Activated T-cell treated with anti-CD3 and anti-CD28 coated beads for 4 hours (primary cell): ENCODE results near the gene ENTR1.

Experiments
- DNase-seq: peaks from one replicate; pipeline ENCODE4 v3.0.0-alpha.2; 2020

ENTR1 gene

GRCh38 chr9:136410500-136411287, at the start of gene ENTR1, which contains the start of gene PMPCA:
Gene ENTR1, minus strand, starts transcription at chr9:136410614. Its CDS starts 217 bp downstream, at chr9:136410397.
Gene PMPCA, plus strand, starts transcription at chr9:136410658. Its CDS starts 11 bp downstream, at chr9:136410669.
- DNase-seq = peak; percentile 99

GRCh38 chr9:136459425-136459824, 49.0 kb upstream of the ENTR1 start:
- DNase-seq = no peak

GRCh38 chr9:136457326-136457725, 46.9 kb upstream of the ENTR1 start:
- no peak for DNase-seq

- DNase-seq = no peak
Measured at GRCh38 chr9:136456258-136456657, 45.8 kb upstream of the ENTR1 start.

GRCh38 chr9:136455043-136456002, 44.9 kb upstream of the ENTR1 start:
- DNase-seq = no peak

GRCh38 chr9:136454026-136454796, 43.8 kb upstream of the ENTR1 start:
- DNase-seq = no peak

- DNase-seq = no peak
Measured at GRCh38 chr9:136453326-136453725, 42.9 kb upstream of the ENTR1 start.

- no peak for DNase-seq
Measured at GRCh38 chr9:136451221-136451877, 40.9 kb upstream of the ENTR1 start.

- no peak for DNase-seq
Measured at GRCh38 chr9:136448655-136449054, 38.2 kb upstream of the ENTR1 start.

GRCh38 chr9:136447173-136447778, 36.9 kb upstream of the ENTR1 start:
- DNase-seq = no peak

GRCh38 chr9:136445799-136446198, 35.4 kb upstream of the ENTR1 start:
- no peak for DNase-seq

GRCh38 chr9:136444102-136444501, 33.7 kb upstream of the ENTR1 start:
- no peak for DNase-seq

GRCh38 chr9:136443687-136444086, 33.3 kb upstream of the ENTR1 start:
- DNase-seq = no peak

- DNase-seq = no peak
Measured at GRCh38 chr9:136443087-136443486, 32.7 kb upstream of the ENTR1 start.

GRCh38 chr9:136442265-136442664, 31.9 kb upstream of the ENTR1 start:
- DNase-seq = no peak

GRCh38 chr9:136441681-136442245, 31.3 kb upstream of the ENTR1 start:
- no peak for DNase-seq

GRCh38 chr9:136441191-136441680, 30.8 kb upstream of the ENTR1 start:
- DNase-seq = no peak

- peak; percentile 82 for DNase-seq
Measured at GRCh38 chr9:136439481-136440408, 29.3 kb upstream of the ENTR1 start, which contains the start of gene INPP5E. Gene INPP5E, minus strand, starts transcription at chr9:136439845. Its CDS starts 426 bp downstream, at chr9:136439419.

GRCh38 chr9:136438548-136439480, 28.4 kb upstream of the ENTR1 start:
- DNase-seq = peak; percentile 39
